ENCODE measurements around the gene KCNG2. TPM values are rescaled to one million over a fixed set of nuclear protein-coding genes. Genes with fewer than 3 reads are reported as not detected.

KCNG2 gene
- total and polyA plus RNA-seq, 9 of the 15 experiments (the other 6 are each of a cell fraction or from before 2014, with no cell fraction given) = not detected

DNA sequence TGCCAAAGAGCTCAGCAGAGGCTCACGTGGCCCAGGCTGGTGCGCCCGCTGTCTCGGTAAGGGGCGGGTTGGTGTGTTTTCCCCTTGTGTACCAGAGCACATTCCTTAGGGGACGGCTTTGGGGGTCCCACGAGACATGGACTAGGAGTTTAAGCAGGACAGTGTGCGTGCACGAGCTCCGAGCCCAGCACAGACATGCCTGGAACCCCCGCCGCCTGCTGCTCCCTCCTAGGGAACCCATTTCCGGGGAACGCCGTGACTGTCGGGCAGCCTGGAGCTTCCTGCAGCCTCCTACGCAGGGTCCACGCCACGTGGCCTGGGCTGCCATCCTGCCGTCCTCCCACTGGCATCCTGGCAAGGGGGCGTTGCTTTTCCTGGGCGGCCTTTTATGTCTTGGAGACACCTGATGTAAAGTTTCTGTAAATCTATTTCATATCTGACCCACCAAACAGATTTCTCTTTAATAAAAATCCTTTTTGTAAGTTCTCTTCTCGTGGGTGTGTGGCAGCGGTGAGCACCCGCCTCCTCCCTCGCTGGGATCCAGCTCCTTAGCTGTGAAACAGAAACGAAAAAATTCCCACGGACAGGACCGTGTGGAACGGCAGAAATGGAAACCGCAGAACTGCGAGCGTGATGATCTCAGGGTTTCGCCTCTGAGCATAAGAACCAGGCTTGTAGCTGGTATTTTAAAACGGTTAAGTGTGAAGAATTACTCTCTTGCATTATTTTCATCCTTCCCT, 43.5 kb upstream of the KCNG2 start:
- H3K36me3 ChIP-seq (ENCODE audit: control insufficient read depth, insufficient read depth, low read length) = peaks cover 12% of the 10 kb centered on the region; the same call in 1 of the 3 replicates
- TF ChIP-seq ETS2 (tag; IDR thresholded peaks at IDR 0.05; ENCODE audit: borderline replicate concordance, poor library complexity, severe bottlenecking) = no peak
- TF ChIP-seq SAFB2 (IDR thresholded peaks at IDR 0.05; ENCODE audit: borderline replicate concordance, low read depth, low read length, severe bottlenecking) = no peak
- TF ChIP-seq XRCC4 (IDR thresholded peaks at IDR 0.05; ENCODE audit: extremely low read depth, insufficient read depth, insufficient read length) = no peak
- no peak for TF ChIP-seq SRSF7 (optimal IDR thresholded peaks at IDR 0.05; ENCODE audit: low read depth, low read length)
- TF ChIP-seq, protein P1, sequence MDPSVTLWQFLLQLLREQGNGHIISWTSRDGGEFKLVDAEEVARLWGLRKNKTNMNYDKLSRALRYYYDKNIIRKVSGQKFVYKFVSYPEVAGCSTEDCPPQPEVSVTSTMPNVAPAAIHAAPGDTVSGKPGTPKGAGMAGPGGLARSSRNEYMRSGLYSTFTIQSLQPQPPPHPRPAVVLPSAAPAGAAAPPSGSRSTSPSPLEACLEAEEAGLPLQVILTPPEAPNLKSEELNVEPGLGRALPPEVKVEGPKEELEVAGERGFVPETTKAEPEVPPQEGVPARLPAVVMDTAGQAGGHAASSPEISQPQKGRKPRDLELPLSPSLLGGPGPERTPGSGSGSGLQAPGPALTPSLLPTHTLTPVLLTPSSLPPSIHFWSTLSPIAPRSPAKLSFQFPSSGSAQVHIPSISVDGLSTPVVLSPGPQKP (CRISPR knock-in tag; IDR thresholded peaks at IDR 0.05) = no peak
- TF ChIP-seq SRSF9 (IDR thresholded peaks at IDR 0.05; ENCODE audit: borderline replicate concordance, low read depth, low read length) = no peak
- TF ChIP-seq RBM15 (IDR thresholded peaks at IDR 0.05; ENCODE audit: insufficient read depth, low read length) = no peak
- no peak for TF ChIP-seq TAF15 (IDR thresholded peaks at IDR 0.05; ENCODE audit: low read depth, low read length)
- no peak for TF ChIP-seq MYNN (IDR thresholded peaks at IDR 0.05)
- TF ChIP-seq MYNN (CRISPR knock-in tag; IDR thresholded peaks at IDR 0.05) = no peak
- no peak for TF ChIP-seq ZNF174 (CRISPR knock-in tag; IDR thresholded peaks at IDR 0.05)
- TF ChIP-seq ZSCAN29 (IDR thresholded peaks at IDR 0.05) = no peak
- TF ChIP-seq HCFC1 (IDR thresholded peaks at IDR 0.05; ENCODE audit: low read depth, low read length) = no peak
- no peak for TF ChIP-seq ZEB2 (IDR thresholded peaks at IDR 0.05)
- no peak for TF ChIP-seq JUNB (CRISPR knock-in tag; conservative IDR thresholded peaks at IDR 0.05)
- H3K9me1 ChIP-seq (ENCODE audit: control insufficient read depth, insufficient read depth, low read length) = no peaks in the 10 kb centered on the region
- WGBS (ENCODE audit: insufficient coverage, low coverage, missing lambda C conversion rate) = 94% methylated on average over 17 of the region's 35 CpGs
- no peak overlapping the region for H3K27ac ChIP-seq (ENCODE audit: extremely low read depth, low read depth, low read length)
- in situ Hi-C loops (cut with MboI) = no loop called here
- DNase-seq (ENCODE audit: extremely low read depth in 1 of 4, low spot score in 3 of 4) (no peak), ATAC-seq (no peak), FAIRE-seq (no peak)
- no TSS peak for BruUV-seq (replicated peaks)
- no peak overlapping the region for H3K4me3 ChIP-seq
- H4K20me1 ChIP-seq (replicated peaks; ENCODE audit: control insufficient read depth, insufficient read depth, low read length) = no peaks in the 10 kb centered on the region
- H3K27me3 ChIP-seq (ENCODE audit: control insufficient read depth in 2 of 2, insufficient read depth in 2 of 2, low read length in 2 of 2) = no peaks in the 10 kb centered on the region
- H3K4me2 ChIP-seq (ENCODE audit: insufficient read depth, low read length) = no peak overlapping the region
- H3K9me3 ChIP-seq (replicated peaks; ENCODE audit: control insufficient read depth, insufficient read depth, low read depth, low read length) = no peaks in the 10 kb centered on the region
- POLR2A ChIA-PET = interaction anchor here (0.6 kb wide), 1 partner anchor 310 kb away, joined by 3 read pairs; no protein-coding TSS in a partner anchor
- CTCF ChIA-PET (ENCODE audit: low intra/inter-chr PET ratio) = no interaction called here
- intact Hi-C loops (cut with micrococcal nuclease) = no loop called here
- no peaks in the 10 kb centered on the region for H3K4me1 ChIP-seq (replicated peaks in 1 of 2; ENCODE audit: control insufficient read depth in 2 of 2, insufficient read depth in 2 of 2, low read length in 2 of 2)
- H3K9ac ChIP-seq (ENCODE audit: insufficient read depth in 1 of 2, low read depth in 2 of 2, low read length in 2 of 2) = no peak overlapping the region
- H3K79me2 ChIP-seq (ENCODE audit: control insufficient read depth, insufficient read depth, low read length) = no peaks in the 10 kb centered on the region
- H2AFZ ChIP-seq (ENCODE audit: low read depth, low read length) = no peak overlapping the region

Data from K562 (cell line).